H1 (cell line): Measurements from ENCODE around the gene KIDINS220. TPM values are rescaled to one million over a fixed set of nuclear protein-coding genes. Genes with fewer than 3 reads are reported as not detected.

Experiments used
- CTCF ChIA-PET: fragments of 300-600 bp; sonication (Branson Sonifier 250); formaldehyde crosslinking; loops from one replicate; lab custom pipeline; 2021; ENCODE audit not compliant: partially characterized antibody; lab: Charles Lee
- POLR2A ChIA-PET: fragments of 300-600 bp; sonication (Branson Sonifier 250); formaldehyde crosslinking; loops from one replicate; lab custom pipeline; 2021; ENCODE audit warnings: inconsistent platforms; ENCODE audit not compliant: partially characterized antibody; lab: Charles Lee
- DNase-seq, 2 experiments: peaks; one replicate each; pipeline versions ENCODE4 v3.0.0 to v3.0.0-alpha.2; 2010 to 2022; ENCODE audit warnings: low spot score in 2 of 2, low read depth in 1 of 2, mixed read lengths in 1 of 2
- FAIRE-seq: peaks from 2 replicates; lab custom pipeline; 2011; peaks lifted over from hg19 to GRCh38; lab: Jason Lieb, UNC
- H2AFZ ChIP-seq: 2 replicates; pipeline ENCODE4 v1.8.1; 2012; ENCODE audit warnings: low read length, inconsistent platforms
- H2AK5ac ChIP-seq: 2 replicates; pipeline ENCODE4 v1.6.1; 2013; ENCODE audit warnings: low read depth, low read length
- H2BK120ac ChIP-seq: replicated peaks from 2 replicates; pipeline ENCODE3; 2013; ENCODE audit warnings: low read depth, low read length, inconsistent platforms
- H2BK12ac ChIP-seq: 2 replicates; pipeline ENCODE4 v1.6.1; 2013; ENCODE audit warnings: low read depth, low read length
- H2BK15ac ChIP-seq: 2 replicates; pipeline ENCODE4 v1.6.1; 2013; ENCODE audit warnings: low read length
- H2BK20ac ChIP-seq: 2 replicates; pipeline ENCODE4 v1.6.1; 2013; ENCODE audit warnings: low read length
- H2BK5ac ChIP-seq: 2 replicates; pipeline ENCODE4 v1.6.1; 2013; ENCODE audit warnings: low read depth, low read length
- H3K14ac ChIP-seq: 2 replicates; pipeline ENCODE4 v1.6.1; 2013; ENCODE audit warnings: inconsistent platforms; ENCODE audit not compliant: insufficient read length
- H3K18ac ChIP-seq: 2 replicates; pipeline ENCODE4 v1.6.1; 2013; ENCODE audit warnings: low read length; ENCODE audit errors: extremely low read depth
- H3K23ac ChIP-seq: 2 replicates; pipeline ENCODE4 v1.6.1; 2013; ENCODE audit warnings: inconsistent platforms; ENCODE audit not compliant: insufficient read length
- H3K23me2 ChIP-seq: 2 replicates; pipeline ENCODE4 v1.6.1; 2013; ENCODE audit warnings: low read depth, low read length
- H3K27ac ChIP-seq: 2 replicates; pipeline ENCODE4 v1.6.1; 2011; ENCODE audit warnings: low read depth, low read length, inconsistent platforms
- H3K27me3 ChIP-seq, 4 experiments: replicated peaks in 1 of 4; 1 replicate in 1 of 4; 2 replicates in 3 of 4; pipeline versions ENCODE4 v1.6.1 to v1.8.1; 2011 to 2013; ENCODE audit warnings: low read length in 3 of 4, mild to moderate bottlenecking in 3 of 4, inconsistent platforms in 2 of 4, mixed read lengths in 2 of 4, moderate library complexity in 1 of 4; ENCODE audit not compliant: control insufficient read depth in 3 of 4, insufficient read depth in 3 of 4; ENCODE audit errors: extremely low read depth in 1 of 4
- H3K36me3 ChIP-seq, 4 experiments: 2 replicates each; pipeline versions ENCODE4 v1.6.1 to v1.8.1; 2011 to 2013; ENCODE audit warnings: mild to moderate bottlenecking in 4 of 4, low read length in 3 of 4, moderate library complexity in 2 of 4, control low read depth in 1 of 4, inconsistent platforms in 1 of 4; ENCODE audit not compliant: insufficient read depth in 4 of 4, control insufficient read depth in 2 of 4
- H3K4ac ChIP-seq: replicated peaks from 2 replicates; pipeline ENCODE3; 2013; ENCODE audit warnings: low read length, low read depth, mixed read lengths, inconsistent platforms; ENCODE audit not compliant: insufficient read length
- H3K4me1 ChIP-seq, 4 experiments: replicated peaks in 1 of 4; 1 replicate in 1 of 4; 2 replicates in 3 of 4; pipeline versions ENCODE4 v1.6.1 to v1.8.1; 2011 to 2013; ENCODE audit warnings: low read length in 3 of 4, inconsistent platforms in 2 of 4, mixed read lengths in 1 of 4; ENCODE audit not compliant: insufficient read depth in 4 of 4, control insufficient read depth in 3 of 4
- H3K4me2 ChIP-seq, 2 experiments: 2 replicates each; pipeline versions ENCODE4 v1.6.1 to v1.8.1; 2011 to 2013; ENCODE audit warnings: low read depth in 2 of 2, low read length in 2 of 2, control low read depth in 1 of 2, inconsistent platforms in 1 of 2, mild to moderate bottlenecking in 1 of 2; ENCODE audit not compliant: insufficient read depth in 1 of 2
- H3K4me3 ChIP-seq, 4 experiments: fragments of 200-600, 300-600 bp in 1 of 4; sonication (generic), shearing (Covaris generic), sonication (Bioruptor Twin) in 1 of 4; 2 replicates each; pipeline versions ENCODE4 v1.5.1 to v1.8.1; 2011 to 2016; ENCODE audit warnings: low read length in 4 of 4, low read depth in 3 of 4, control low read depth in 2 of 4, inconsistent platforms in 2 of 4, mild to moderate bottlenecking in 2 of 4, mixed read lengths in 1 of 4, moderate library complexity in 1 of 4; ENCODE audit not compliant: insufficient read depth in 2 of 4; ENCODE audit errors: extremely low read depth in 1 of 4
- H3K56ac ChIP-seq: replicated peaks from 2 replicates; pipeline ENCODE3; 2013; ENCODE audit warnings: low read depth, mild to moderate bottlenecking, mixed read lengths, low read length, inconsistent platforms; ENCODE audit not compliant: insufficient read length
- H3K79me1 ChIP-seq: 2 replicates; pipeline ENCODE4 v1.6.1; 2013; ENCODE audit warnings: low read depth, low read length, control low read depth
- H3K79me2 ChIP-seq, 2 experiments: 2 replicates each; pipeline versions ENCODE4 v1.6.1 to v1.8.1; 2012 to 2013; ENCODE audit warnings: low read length in 2 of 2, mild to moderate bottlenecking in 2 of 2, inconsistent platforms in 1 of 2; ENCODE audit not compliant: insufficient read depth in 2 of 2, control insufficient read depth in 1 of 2
- H3K9ac ChIP-seq, 4 experiments: replicated peaks in 1 of 4; 1 replicate in 1 of 4; 2 replicates in 3 of 4; pipeline versions ENCODE4 v1.6.1 to v1.8.1; 2011 to 2013; ENCODE audit warnings: low read depth in 3 of 4, low read length in 3 of 4, control low read depth in 2 of 4, mild to moderate bottlenecking in 2 of 4, moderate library complexity in 2 of 4, inconsistent platforms in 1 of 4; ENCODE audit errors: extremely low read depth in 1 of 4
- H3K9me3 ChIP-seq, 2 experiments: 2 replicates each; pipeline versions ENCODE4 v1.6.1 to v1.8.1; 2012 to 2013; ENCODE audit warnings: mild to moderate bottlenecking in 2 of 2, moderate library complexity in 2 of 2, control low read depth in 1 of 2, inconsistent platforms in 1 of 2, low read depth in 1 of 2, low read length in 1 of 2, mixed read lengths in 1 of 2; ENCODE audit not compliant: insufficient read depth in 2 of 2
- H4K20me1 ChIP-seq, 2 experiments: replicated peaks in 1 of 2; 2 replicates each; pipeline versions ENCODE3 to v1.8.1; 2011 to 2013; ENCODE audit warnings: inconsistent platforms in 2 of 2, low read length in 2 of 2, mild to moderate bottlenecking in 1 of 2; ENCODE audit not compliant: insufficient read depth in 2 of 2, control insufficient read depth in 1 of 2
- H4K5ac ChIP-seq: 2 replicates; pipeline ENCODE4 v1.6.1; 2013; ENCODE audit warnings: low read length, low read depth, mixed read lengths, inconsistent platforms; ENCODE audit not compliant: insufficient read length
- H4K8ac ChIP-seq: 2 replicates; pipeline ENCODE4 v1.8.0; 2013; ENCODE audit warnings: mild to moderate bottlenecking, moderate library complexity, low read length, inconsistent platforms; ENCODE audit not compliant: insufficient read depth; ENCODE audit errors: extremely low read depth
- H4K91ac ChIP-seq: replicated peaks from 2 replicates; pipeline ENCODE3; 2013; ENCODE audit warnings: low read length, mixed read lengths, inconsistent platforms; ENCODE audit not compliant: insufficient read length
- GTF2F1 ChIP-seq: IDR thresholded peaks from 2 replicates; pipeline ENCODE4 v1.6.1; 2012; ENCODE audit warnings: low read depth, low read length, improper control_type of control experiment, borderline replicate concordance
- WGBS, 2 experiments: shearing (Covaris generic) in 1 of 2; methylation state at CpG; one replicate each; pipeline versions ENCODE4 v1.1.6 to v1.1.7; 2013 to 2015; ENCODE audit warnings: low lambda C conversion rate in 2 of 2, mixed read lengths in 2 of 2, inconsistent platforms in 1 of 2, low coverage in 1 of 2, missing lambda C conversion rate in 1 of 2; ENCODE audit not compliant: insufficient replicate concordance in 2 of 2, insufficient coverage in 1 of 2, insufficient read length in 1 of 2; ENCODE audit errors: extremely low coverage in 1 of 2, missing lambda C conversion rate in 1 of 2; 5-methylcytosine and 5-hydroxymethylcytosine counted together
- polyA plus RNA-seq, 7 experiments: library from polyadenylated mRNA; depleted of rRNA in 3 of 7; stranded (reverse) in 5 of 7; unstranded in 2 of 7; fragments of >200 nt in 5 of 7; fragments of 200-250 nt in 2 of 7; gene quantifications; 1 replicate in 5 of 7; 2 replicates in 1 of 7; 4 replicates in 1 of 7; pipeline versions ENCODE4 v1.2.1 to v1.2.3, GENCODE V29; 2011 to 2013; ENCODE audit warnings: missing spikeins in 2 of 7, mixed read lengths in 2 of 7
- total RNA-seq: library from RNA; stranded (reverse); fragmentation: NEBNext Ultra II Directional; extraction: Animal tissue kit (Norgen Biotek cat#: 25700); gene quantifications from 2 replicates; pipeline ENCODE4 v1.2.1, GENCODE V29; 2021

KIDINS220 gene
- total and polyA plus RNA-seq, 2 of the 8 experiments (the other 6 are each of a cell fraction or from before 2014, with no cell fraction given) = 21.2 to 27.1 TPM

DNA sequence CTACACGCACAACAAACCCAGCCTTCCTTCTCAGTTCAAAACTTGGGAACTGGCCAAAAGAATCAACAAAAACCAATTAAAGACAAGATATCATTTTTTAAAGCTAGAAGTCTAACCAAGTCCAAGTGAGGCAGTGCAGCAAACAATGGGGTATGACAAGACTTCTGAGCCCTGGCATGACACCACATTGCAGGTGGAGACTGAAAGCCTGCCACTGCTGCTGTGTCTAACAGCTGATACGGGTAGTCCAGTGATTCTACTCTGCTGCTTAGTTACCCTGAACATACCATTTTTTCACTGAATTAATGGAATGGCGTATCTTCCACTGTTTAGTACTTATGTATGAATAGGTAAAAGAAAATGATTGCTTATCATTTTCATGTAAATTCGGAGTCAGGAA lies 47.4 kb upstream of the KIDINS220 start:
- Histone ChIP-seq H2BK12ac (no peak overlapping the region), H4K5ac (no peak overlapping the region), H2BK20ac (no peak overlapping the region), H2BK120ac (no peak overlapping the region), H2BK15ac (no peak overlapping the region), H3K23ac (no peak overlapping the region), H3K56ac (no peak overlapping the region), H3K14ac (no peak overlapping the region), H3K23me2 (no peaks in the 10 kb centered on the region), H3K4me3 (no peak overlapping the region), H4K8ac (no peak overlapping the region), H3K4me2 (no peak overlapping the region), H3K27ac (no peak overlapping the region), H3K4ac (no peak overlapping the region), H2AFZ (no peak overlapping the region), H2BK5ac (no peak overlapping the region), H4K20me1 (no peaks in the 10 kb centered on the region), H3K9me3 (no peaks in the 10 kb centered on the region), H3K27me3 (no peaks in the 10 kb centered on the region), H3K4me1 (peaks cover 0 to 5% (median 3%) of the 10 kb centered on the region in 4 experiments; a peak in 5 of 7 replicates), H3K36me3 (peaks cover 0 to 3% (median 0%) of the 10 kb centered on the region in 4 experiments; a peak in 2 of 8 replicates), H3K79me1 (no peaks in the 10 kb centered on the region), H4K91ac (no peak overlapping the region), H2AK5ac (no peak overlapping the region), H3K9ac (no peak overlapping the region), H3K18ac (no peak overlapping the region), H3K79me2 (no peaks in the 10 kb centered on the region)
- ChIA-PET POLR2A (no interaction called here), CTCF (interaction anchor here (0.6 to 1.6 kb wide), 6 partner anchors 12 to 1876 kb away, joined by 3 to 6 read pairs (median 4); no protein-coding TSS in a partner anchor)
- FAIRE-seq (no peak), DNase-seq (no peak)
- 93% methylated on average over 4 of the region's 4 CpGs; no CpG with 5 or more reads in 1 of the 2 experiments for WGBS, 2 experiments
- no peak for TF ChIP-seq GTF2F1
